Anterior cingulate cortex (tissue), 58 donors: ENCODE results near the gene SPRR5.

ENCODE experiments used
- DNase-seq, 58 donors: peaks; one replicate each; lab custom pipeline; 2025; lab: John Stamatoyannopoulos, UW

Gene SPRR5

DNA sequence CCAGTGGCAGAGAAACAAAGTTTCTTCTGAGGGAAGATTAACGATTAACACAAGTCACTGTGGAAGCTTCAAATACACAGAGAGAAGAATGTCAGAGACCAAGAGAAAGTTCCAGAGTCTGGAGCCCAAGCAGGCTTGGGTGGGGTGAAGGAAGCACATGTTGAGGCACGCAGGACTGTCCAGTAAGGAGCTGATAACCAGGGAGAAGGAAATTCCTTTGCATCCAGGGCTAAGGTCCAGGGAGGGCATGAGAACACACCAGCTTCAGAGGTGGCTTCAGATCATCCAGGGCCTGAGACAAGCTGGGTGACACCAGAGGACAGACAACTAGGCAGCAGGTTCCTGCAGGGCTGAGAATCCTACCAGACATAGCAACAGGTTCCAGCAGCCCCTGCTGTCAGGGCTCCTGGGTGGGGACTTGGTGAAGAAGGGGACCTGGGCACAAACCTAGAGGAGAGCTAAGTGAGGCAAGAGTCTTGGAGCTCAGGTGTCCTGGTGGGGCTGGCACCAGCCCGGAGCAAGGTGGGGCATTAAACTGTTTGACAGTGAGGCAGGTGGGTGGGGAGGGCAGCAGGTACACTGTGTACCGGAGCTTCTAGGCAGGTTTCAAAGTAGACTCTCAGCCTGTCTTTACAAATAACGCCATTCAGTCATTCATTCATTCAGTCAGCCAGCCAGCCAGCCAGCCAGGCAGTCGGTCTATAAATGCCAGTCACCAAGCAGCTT lies 34.3 kb downstream of the SPRR5 start:
- no peak for DNase-seq

DNA sequence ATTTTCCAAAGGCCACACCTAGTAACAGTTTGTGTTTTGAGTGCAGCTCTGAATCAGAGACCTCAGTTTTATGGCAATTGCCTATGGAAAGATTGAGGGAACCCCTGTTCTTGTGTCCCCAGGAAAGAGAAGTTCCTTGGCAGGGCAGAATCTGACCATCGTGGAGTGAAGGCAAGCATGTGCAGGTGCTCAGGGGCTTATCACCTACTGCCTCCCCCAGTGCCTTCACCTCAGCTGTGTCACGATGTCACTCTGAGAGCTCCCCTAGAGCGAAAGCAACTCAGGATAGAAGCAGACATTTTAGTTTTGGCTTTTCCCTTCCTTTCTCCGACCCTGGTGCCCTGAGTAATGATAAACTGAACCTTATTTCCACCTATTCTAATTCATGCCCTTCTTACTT lies 35.1 kb downstream of the SPRR5 start:
- no peak for DNase-seq

DNA sequence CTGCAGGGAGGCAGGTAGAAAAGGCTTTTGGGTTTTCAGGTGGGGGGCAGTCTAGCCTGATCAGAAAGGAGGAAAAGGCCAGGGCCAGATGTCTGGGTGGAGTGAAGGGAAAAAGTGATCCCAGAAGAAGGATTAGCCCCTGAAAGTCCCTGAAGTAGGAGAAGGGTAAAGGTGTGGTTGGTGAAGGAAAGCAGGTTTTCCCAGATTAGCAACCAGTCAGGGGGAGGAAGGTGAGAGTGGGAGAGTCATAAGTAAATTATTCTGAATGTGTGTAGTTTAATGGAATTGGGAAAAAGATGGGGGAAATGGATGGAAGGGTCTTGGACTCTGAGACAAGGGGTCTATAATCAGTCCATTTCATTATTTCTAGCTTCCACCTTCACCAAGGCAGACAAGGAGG lies 36.2 kb downstream of the SPRR5 start:
- DNase-seq, result no peak

DNA sequence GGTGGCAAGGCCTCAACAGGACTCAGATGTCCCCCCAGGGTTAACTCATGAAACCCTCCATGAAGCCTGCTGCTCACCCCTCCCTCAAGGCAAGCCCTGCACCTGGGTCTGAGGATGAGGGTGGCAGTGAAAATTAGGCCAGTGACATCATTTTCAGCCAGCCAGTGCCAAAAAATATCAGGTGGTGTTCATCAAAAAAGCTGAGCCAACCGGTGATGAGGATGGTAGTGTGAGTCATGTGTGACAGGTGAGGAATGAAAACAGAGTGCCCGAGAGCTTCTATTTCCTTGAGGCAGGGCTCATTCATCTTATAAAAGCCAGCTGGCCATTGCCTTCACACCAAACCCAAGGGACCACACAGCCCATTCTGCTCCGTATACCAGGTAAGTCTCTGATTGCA lies 36.7 kb downstream of the SPRR5 start, which contains the start of gene SPRR1A:
TSS of gene SPRR1A (plus strand) at position 339 of the 400 bp plus-strand sequence. CDS start 1,150 bp downstream, outside the sequence.
- no peak for DNase-seq

DNA sequence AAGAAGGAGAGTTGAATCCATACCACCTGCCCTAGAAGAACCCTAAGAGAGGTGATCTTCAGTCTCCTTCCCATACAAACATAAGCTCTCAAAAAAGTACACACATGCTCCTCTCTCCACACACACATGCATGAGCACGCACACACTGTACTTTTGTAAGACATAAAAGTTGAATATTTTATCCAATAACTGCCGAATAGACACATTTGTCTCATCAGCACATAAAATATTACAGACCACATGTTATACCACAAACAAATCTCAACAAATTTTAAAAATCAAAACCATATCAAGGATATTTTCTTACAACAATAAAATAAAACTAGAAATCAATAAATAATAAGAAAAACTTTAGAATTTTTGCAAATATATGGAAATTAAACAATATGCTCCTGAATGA lies 39.6 kb downstream of the SPRR5 start:
- no peak for DNase-seq

DNA sequence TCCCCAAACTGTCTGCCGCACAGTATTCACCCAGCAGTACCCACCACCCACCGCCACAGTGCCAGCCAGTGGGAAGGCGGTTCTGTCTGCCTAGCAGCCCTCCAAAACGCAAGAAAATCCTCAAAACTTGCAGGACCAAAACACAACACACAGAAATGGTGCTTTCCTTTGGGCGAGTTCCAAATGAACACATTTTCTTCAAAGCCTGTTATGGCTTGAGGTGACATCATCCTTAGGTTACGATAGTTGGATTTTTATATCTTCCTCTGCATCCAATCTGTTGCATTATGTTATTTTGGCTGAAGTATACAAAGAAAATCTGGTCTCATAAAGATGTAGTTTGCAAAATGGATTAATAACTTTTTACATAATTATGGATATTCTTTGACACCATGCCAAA lies 46.2 kb downstream of the SPRR5 start:
- peak in 1 of 58 donors; percentile 7 for DNase-seq

DNA sequence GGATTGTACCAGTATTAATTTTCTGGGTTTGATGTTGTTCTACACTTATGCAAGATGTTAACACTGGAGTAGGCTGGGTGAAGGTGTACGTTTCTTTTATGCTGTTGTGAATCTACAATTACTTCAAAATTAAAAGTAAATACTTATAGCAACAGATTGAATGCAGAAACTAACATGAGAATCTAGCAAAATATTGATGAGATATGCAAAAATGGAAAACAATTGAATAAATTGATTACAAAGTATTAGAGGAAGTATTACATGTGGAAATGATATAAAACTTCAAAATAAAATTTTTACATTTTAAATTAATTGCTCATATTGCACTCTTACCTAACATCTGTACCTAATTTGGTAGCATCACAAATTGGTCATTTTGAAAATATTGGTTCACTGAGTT lies 48.8 kb downstream of the SPRR5 start:
- DNase-seq, result no peak

DNA sequence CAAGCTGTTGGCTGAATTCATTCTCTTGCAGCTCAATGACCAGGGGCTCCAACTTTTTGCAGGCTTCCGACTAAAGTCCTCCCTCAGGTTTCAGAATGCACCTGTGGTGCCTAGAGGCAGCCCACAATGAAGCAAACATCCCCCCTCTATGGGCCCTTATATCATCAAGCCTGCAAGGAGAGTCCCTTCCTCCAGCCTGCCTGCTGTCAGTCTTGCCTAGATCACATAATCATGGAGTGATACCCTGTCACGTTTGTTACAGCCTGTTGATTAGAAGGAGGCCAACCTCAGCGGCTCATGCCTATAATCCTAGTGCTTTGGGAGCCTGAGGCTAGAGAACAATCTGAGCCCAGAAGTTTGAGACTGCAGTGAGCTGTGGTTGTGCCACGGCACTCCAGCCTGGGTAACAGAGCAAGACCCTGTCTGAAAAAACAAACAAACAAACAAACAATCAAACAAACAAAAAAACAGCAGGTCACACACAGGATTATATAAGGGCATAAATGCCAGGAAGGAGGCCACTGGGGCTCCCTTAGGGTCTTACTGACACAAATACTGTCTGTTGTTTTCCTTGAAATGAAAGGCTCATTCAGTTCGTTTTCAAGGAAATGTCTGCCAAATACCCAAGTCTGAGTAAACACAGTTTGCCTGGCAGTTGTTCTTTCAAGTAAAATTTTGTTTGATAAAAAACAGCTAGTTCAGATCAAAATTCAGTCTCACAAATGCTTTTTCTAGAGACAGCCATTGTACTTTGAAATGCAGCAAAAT lies 49.8 kb downstream of the SPRR5 start:
- DNase-seq, result peak in 12 of 58 donors; percentile 1 to 30 (median 6)

DNA sequence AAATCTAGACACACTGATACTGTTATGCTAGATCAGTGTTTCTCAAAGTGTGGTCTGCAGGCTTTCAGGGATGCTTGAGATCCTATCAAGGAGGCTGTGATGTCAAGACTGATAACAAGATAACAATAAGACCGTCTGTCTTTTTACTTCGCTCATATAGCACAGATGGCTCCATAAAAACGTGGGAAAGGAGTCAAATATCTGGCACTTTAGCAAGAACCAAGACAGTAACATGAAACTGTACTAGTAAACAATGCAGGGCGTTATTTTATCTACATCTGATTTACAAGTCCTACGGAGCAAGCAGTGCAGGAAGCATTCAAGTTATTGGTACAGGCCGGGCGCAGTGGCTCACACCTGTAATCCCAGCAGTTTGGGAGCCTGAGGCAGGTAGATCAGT lies 50.9 kb downstream of the SPRR5 start:
- no peak for DNase-seq

DNA sequence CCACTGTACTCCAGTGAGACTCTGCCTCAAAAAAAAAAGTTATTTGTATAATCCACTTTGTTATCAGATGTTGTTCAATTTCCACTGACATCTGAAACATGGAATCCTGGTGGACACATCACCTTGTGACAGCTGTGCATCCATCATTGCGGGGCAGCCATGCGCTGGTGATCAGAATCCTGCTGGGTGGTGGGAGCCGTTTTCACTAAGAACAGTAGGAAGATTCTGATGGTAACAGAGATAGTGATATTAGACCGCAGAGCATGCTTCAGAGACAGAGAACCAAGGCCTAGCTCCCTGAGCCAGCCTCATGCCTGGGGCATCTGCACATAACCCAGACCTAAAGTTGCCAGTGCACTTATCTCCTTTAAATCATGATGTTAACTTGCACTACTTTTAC lies 51.5 kb downstream of the SPRR5 start:
- no peak for DNase-seq
